Measurements from ENCODE around the gene ZNRF3.

Gene ZNRF3

GRCh38 chr22:29096736-29097669, 213.6 kb downstream of the ZNRF3 start:
- TF ChIP-seq CREB1 (IDR thresholded peaks at IDR 0.05; ENCODE audit: low read depth) (no peak), TCF12 (IDR thresholded peaks at IDR 0.05; ENCODE audit: low read depth) (no peak), YY1 (IDR thresholded peaks at IDR 0.05; ENCODE audit: low read depth) (no peak)

GRCh38 chr22:29098296-29098695, 214.9 kb downstream of the ZNRF3 start:
- TF ChIP-seq CREB1 (IDR thresholded peaks at IDR 0.05; ENCODE audit: low read depth) (no peak), RAD21 (IDR thresholded peaks at IDR 0.05; ENCODE audit: low read depth) (no peak), TAF1 (IDR thresholded peaks at IDR 0.05; ENCODE audit: low read depth) (no peak)

- TF ChIP-seq NFIC (IDR thresholded peaks at IDR 0.05) (no peak), TAF1 (IDR thresholded peaks at IDR 0.05; ENCODE audit: low read depth) (no peak), YY1 (IDR thresholded peaks at IDR 0.05; ENCODE audit: low read depth) (no peak), RAD21 (IDR thresholded peaks at IDR 0.05; ENCODE audit: low read depth) (no peak), MAX (IDR thresholded peaks at IDR 0.05) (no peak), EGR1 (IDR thresholded peaks at IDR 0.05) (no peak), FOXM1 (IDR thresholded peaks at IDR 0.05; ENCODE audit: borderline replicate concordance, low read depth) (no peak), CREB1 (IDR thresholded peaks at IDR 0.05; ENCODE audit: low read depth) (no peak), TCF12 (IDR thresholded peaks at IDR 0.05; ENCODE audit: low read depth) (no peak), REST (IDR thresholded peaks at IDR 0.05; ENCODE audit: low read depth) (no peak), ZBTB7A (IDR thresholded peaks at IDR 0.05; ENCODE audit: low read depth) (no peak), USF1 (IDR thresholded peaks at IDR 0.05) (no peak), CEBPB (IDR thresholded peaks at IDR 0.05) (no peak)
These were observed 218.9 kb downstream of the ZNRF3 start for GRCh38 chr22:29102300-29102699.

- TF ChIP-seq TAF1 (IDR thresholded peaks at IDR 0.05; ENCODE audit: low read depth) (no peak), RAD21 (IDR thresholded peaks at IDR 0.05; ENCODE audit: low read depth) (no peak), ZBTB7A (IDR thresholded peaks at IDR 0.05; ENCODE audit: low read depth) (no peak), EP300 (IDR thresholded peaks at IDR 0.05; ENCODE audit: borderline replicate concordance) (no peak), YY1 (IDR thresholded peaks at IDR 0.05; ENCODE audit: low read depth) (no peak), FOXM1 (IDR thresholded peaks at IDR 0.05; ENCODE audit: borderline replicate concordance, low read depth) (no peak), TEAD4 (IDR thresholded peaks at IDR 0.05) (no peak)
These were observed 219.7 kb downstream of the ZNRF3 start for GRCh38 chr22:29103121-29103520.

- TF ChIP-seq NFIC (IDR thresholded peaks at IDR 0.05) (no peak), ZBTB7A (IDR thresholded peaks at IDR 0.05; ENCODE audit: low read depth) (no peak), TCF12 (IDR thresholded peaks at IDR 0.05; ENCODE audit: low read depth) (no peak), TEAD4 (IDR thresholded peaks at IDR 0.05) (no peak), EP300 (IDR thresholded peaks at IDR 0.05; ENCODE audit: borderline replicate concordance) (no peak), TAF1 (IDR thresholded peaks at IDR 0.05; ENCODE audit: low read depth) (no peak), YY1 (IDR thresholded peaks at IDR 0.05; ENCODE audit: low read depth) (no peak), RAD21 (IDR thresholded peaks at IDR 0.05; ENCODE audit: low read depth) (no peak), MAX (IDR thresholded peaks at IDR 0.05) (no peak)
These were observed 222.1 kb downstream of the ZNRF3 start for GRCh38 chr22:29105468-29105867.

GRCh38 chr22:29106839-29107238, 223.5 kb downstream of the ZNRF3 start:
- TF ChIP-seq CEBPB (IDR thresholded peaks at IDR 0.05): no peak
- TF ChIP-seq EP300 (IDR thresholded peaks at IDR 0.05; ENCODE audit: borderline replicate concordance): no peak
- TF ChIP-seq NFIC (IDR thresholded peaks at IDR 0.05): no peak
- no peak for TF ChIP-seq YY1 (IDR thresholded peaks at IDR 0.05; ENCODE audit: low read depth)
- TF ChIP-seq CREB1 (IDR thresholded peaks at IDR 0.05; ENCODE audit: low read depth): no peak
- no peak for TF ChIP-seq TEAD4 (IDR thresholded peaks at IDR 0.05)
- no peak for TF ChIP-seq USF1 (IDR thresholded peaks at IDR 0.05)
- no peak for TF ChIP-seq RAD21 (IDR thresholded peaks at IDR 0.05; ENCODE audit: low read depth)
- no peak for TF ChIP-seq EGR1 (IDR thresholded peaks at IDR 0.05)
- TF ChIP-seq FOXM1 (IDR thresholded peaks at IDR 0.05; ENCODE audit: borderline replicate concordance, low read depth): no peak
- no peak for TF ChIP-seq TAF1 (IDR thresholded peaks at IDR 0.05; ENCODE audit: low read depth)
- TF ChIP-seq ZBTB7A (IDR thresholded peaks at IDR 0.05; ENCODE audit: low read depth): no peak

Data from Ishikawa (cell line).